Measurements from ENCODE around the gene CTNNA1. TPM values are rescaled to one million over a fixed set of nuclear protein-coding genes. Genes with fewer than 3 reads are reported as not detected.

CTNNA1 gene
- total and polyA plus RNA-seq, 2 of the 8 experiments (the other 6 are each of a cell fraction or from before 2014, with no cell fraction given) = 115 to 349 TPM

GRCh38 chr5:138947780-138948179 lies 194.6 kb downstream of the CTNNA1 start (continued):
- TF ChIP-seq EZH2 (IDR thresholded peaks at IDR 0.05; ENCODE audit: low read depth, low read length, severe bottlenecking) (no peak), E2F6 (IDR thresholded peaks at IDR 0.05) (no peak), SIN3A (conservative IDR thresholded peaks at IDR 0.05 in 1 of 2, IDR thresholded peaks at IDR 0.05 in 1 of 2; ENCODE audit: low read depth in 1 of 2, low read length in 2 of 2) (no peak), SP4 (IDR thresholded peaks at IDR 0.05; ENCODE audit: low read length) (no peak), EGR1 (IDR thresholded peaks at IDR 0.05; ENCODE audit: borderline replicate concordance, low read depth, low read length) (no peak), TEAD4 (IDR thresholded peaks at IDR 0.05; ENCODE audit: low read depth, low read length) (no peak), PHF8 (conservative IDR thresholded peaks at IDR 0.05; ENCODE audit: low read depth, low read length) (no peak)
